Lower leg skin (tissue), 3 donors: Measurements from ENCODE around the gene ZNF524.

Source experiments
- CTCF ChIP-seq, 3 donors: fragments of 450-650 bp; IDR thresholded peaks; one replicate each; pipeline ENCODE4 v1.5.1; 2016; ENCODE audit warnings: antibody characterized with exemption in 3 of 3, mild to moderate bottlenecking in 3 of 3, moderate library complexity in 2 of 3
- POLR2A ChIP-seq, 2 donors: fragments of 450-650 bp; IDR thresholded peaks; one replicate each; pipeline ENCODE4 v1.6.1; 2016 to 2017; ENCODE audit warnings: antibody characterized with exemption in 2 of 2, mild to moderate bottlenecking in 1 of 2, moderate library complexity in 1 of 2

GRCh38 chr19:55611300-55611982 is 11.4 kb downstream of the ZNF524 start:
- TF ChIP-seq CTCF (IDR thresholded peaks at IDR 0.05) (no peak), POLR2A (IDR thresholded peaks at IDR 0.05) (no peak)
